ENCODE results near the gene FGF18.
A peak's percentile ranks its signal among the peaks of the same experiment; 100 is the strongest.
"Not testable (repeated sequence)": the region's sequence is repeated elsewhere in the genome, so short reads cannot be mapped to it uniquely, and the experiment has no call there.

Gene FGF18

GRCh38 chr5:171401167-171401947, 18.1 kb upstream of the FGF18 start:
- H3K4me3 ChIP-seq (replicated peaks in 1 of 2; ENCODE audit: low read depth in 2 of 2, low read length in 2 of 2), result no peak overlapping the region
- DNase-seq (ENCODE audit: low read depth in 2 of 2), result no peak
- no peak for TF ChIP-seq CTCF (IDR thresholded peaks at IDR 0.05; ENCODE audit: low read depth, low read length)

GRCh38 chr5:171402751-171403150, 16.7 kb upstream of the FGF18 start:
- DNase-seq (ENCODE audit: low read depth in 2 of 2); H3K4me3 ChIP-seq (replicated peaks in 1 of 2; ENCODE audit: low read depth in 2 of 2, low read length in 2 of 2): not testable (repeated sequence)

- TF ChIP-seq CTCF (IDR thresholded peaks at IDR 0.05; ENCODE audit: low read depth, low read length), result peak; percentile 45
- H3K4me3 ChIP-seq (replicated peaks in 1 of 2; ENCODE audit: low read depth in 2 of 2, low read length in 2 of 2), result no peak overlapping the region
- peak; percentile 45 for DNase-seq (ENCODE audit: low read depth in 2 of 2)
Observed at GRCh38 chr5:171405615-171406014, 13.8 kb upstream of the FGF18 start.

GRCh38 chr5:171407234-171407633, 12.2 kb upstream of the FGF18 start:
- no peak overlapping the region for H3K4me3 ChIP-seq (replicated peaks in 1 of 2; ENCODE audit: low read depth in 2 of 2, low read length in 2 of 2)
- TF ChIP-seq CTCF (IDR thresholded peaks at IDR 0.05; ENCODE audit: low read depth, low read length), result no peak
- DNase-seq (ENCODE audit: low read depth in 2 of 2), result no peak

- TF ChIP-seq CTCF (IDR thresholded peaks at IDR 0.05; ENCODE audit: low read depth, low read length), result no peak
- no peak overlapping the region for H3K4me3 ChIP-seq (replicated peaks in 1 of 2; ENCODE audit: low read depth in 2 of 2, low read length in 2 of 2)
- no peak for DNase-seq (ENCODE audit: low read depth in 2 of 2)
Observed at GRCh38 chr5:171409164-171410136, 10.0 kb upstream of the FGF18 start.

- no peak for DNase-seq (ENCODE audit: low read depth in 2 of 2)
- H3K4me3 ChIP-seq (replicated peaks in 1 of 2; ENCODE audit: low read depth in 2 of 2, low read length in 2 of 2), result no peak overlapping the region
- no peak for TF ChIP-seq CTCF (IDR thresholded peaks at IDR 0.05; ENCODE audit: low read depth, low read length)
Observed at GRCh38 chr5:171410181-171410580, 9.3 kb upstream of the FGF18 start.

GRCh38 chr5:171412186-171412585, 7.3 kb upstream of the FGF18 start:
- no peak for DNase-seq (ENCODE audit: low read depth in 2 of 2)
- H3K4me3 ChIP-seq (replicated peaks in 1 of 2; ENCODE audit: low read depth in 2 of 2, low read length in 2 of 2), result no peak overlapping the region
- no peak for TF ChIP-seq CTCF (IDR thresholded peaks at IDR 0.05; ENCODE audit: low read depth, low read length)

Data from cardiac fibroblast (primary cell).